ENCODE results near the gene CNTNAP5. TPM values are rescaled to one million over a fixed set of nuclear protein-coding genes. Genes with fewer than 3 reads are reported as not detected.

The CNTNAP5 gene
- total and polyA plus RNA-seq, 2 of the 13 experiments (the other 11 are each of a cell fraction or from before 2014, with no cell fraction given), result not detected

GRCh38 chr2:124880995-124881394 is 855.9 kb downstream of the CNTNAP5 start:
- Histone ChIP-seq H3K27ac (ENCODE audit: extremely low read length, insufficient read depth, low read length) (no peak overlapping the region), H3K4me2 (ENCODE audit: low read depth, low read length) (no peak overlapping the region), H4K20me1 (ENCODE audit: insufficient read depth, low read length) (no peaks in the 10 kb centered on the region), H3K9me3 (ENCODE audit: low read length) (peaks cover 36% of the 10 kb centered on the region), H3K9ac (ENCODE audit: insufficient read depth, low read depth, low read length) (no peak overlapping the region), H3K27me3 (ENCODE audit: control insufficient read depth in 1 of 2, insufficient read depth in 2 of 2, low read length in 2 of 2) (no peaks in the 10 kb centered on the region), H2AFZ (ENCODE audit: low read length) (no peak overlapping the region), H3K36me3 (replicated peaks in 1 of 2; ENCODE audit: control insufficient read depth in 1 of 2, insufficient read depth in 2 of 2, low read length in 2 of 2) (no peaks in the 10 kb centered on the region), H3K4me3 (replicated peaks in 1 of 3; ENCODE audit: insufficient read depth in 1 of 3, low read depth in 2 of 3, low read length in 3 of 3) (no peak overlapping the region), H3K4me1 (ENCODE audit: insufficient read depth, low read length) (no peaks in the 10 kb centered on the region), H3K79me2 (ENCODE audit: insufficient read depth, low read length) (no peaks in the 10 kb centered on the region)
- DNase-seq (ENCODE audit: low spot score) (no peak), FAIRE-seq (no peak), ATAC-seq (no peak)
- ChIA-PET CTCF (ENCODE audit: low intra/inter-chr PET ratio, low total read pairs) (no interaction called here), POLR2A (no interaction called here)
- intact Hi-C loops (cut with micrococcal nuclease; ENCODE audit: unreplicated experiment), result no loop called here
- in situ Hi-C loops (cut with HindIII; ENCODE audit: extremely low pct_ligation_motif_present, low pct_unique_long_range_greater_than_20kb), result no loop called here
- BruUV-seq (replicated peaks), result no TSS peak
- TF ChIP-seq POLR2A (IDR thresholded peaks at IDR 0.05; ENCODE audit: insufficient read depth in 1 of 2, low read depth in 2 of 2, low read length in 2 of 2) (no peak), ZNF563 (CRISPR knock-in tag; IDR thresholded peaks at IDR 0.05) (no peak), DR1 (CRISPR knock-in tag; IDR thresholded peaks at IDR 0.05) (no peak), KLF12 (CRISPR knock-in tag; IDR thresholded peaks at IDR 0.05; ENCODE audit: borderline replicate concordance) (no peak), NFE2L1 (CRISPR knock-in tag; IDR thresholded peaks at IDR 0.05; ENCODE audit: borderline replicate concordance) (no peak)
- WGBS (ENCODE audit: low lambda C conversion rate), result 0% methylated on average over 2 of the region's 2 CpGs

GRCh38 chr2:124882423-124882822 is 857.3 kb downstream of the CNTNAP5 start:
- in situ Hi-C loops (cut with HindIII; ENCODE audit: extremely low pct_ligation_motif_present, low pct_unique_long_range_greater_than_20kb), result no loop called here
- 3% methylated on average over 3 of the region's 3 CpGs for WGBS (ENCODE audit: low lambda C conversion rate)
- no peak for TF ChIP-seq PRDM4 (CRISPR knock-in tag; IDR thresholded peaks at IDR 0.05; ENCODE audit: borderline replicate concordance)
- no peak for TF ChIP-seq MED13 (CRISPR knock-in tag; IDR thresholded peaks at IDR 0.05)
- TF ChIP-seq MIXL1 (CRISPR knock-in tag; IDR thresholded peaks at IDR 0.05), result no peak
- TF ChIP-seq ZNF276 (CRISPR knock-in tag; IDR thresholded peaks at IDR 0.05; ENCODE audit: low read depth), result no peak
- TF ChIP-seq IRX3 (CRISPR knock-in tag; IDR thresholded peaks at IDR 0.05; ENCODE audit: borderline replicate concordance, low read depth), result no peak
- TF ChIP-seq ZIK1 (CRISPR knock-in tag; IDR thresholded peaks at IDR 0.05; ENCODE audit: borderline replicate concordance, low read depth), result no peak
- no peak for TF ChIP-seq NR2C2 (CRISPR knock-in tag; IDR thresholded peaks at IDR 0.05; ENCODE audit: borderline replicate concordance)
- TF ChIP-seq NFYC (CRISPR knock-in tag; IDR thresholded peaks at IDR 0.05), result no peak
- TF ChIP-seq ZNF329 (CRISPR knock-in tag; IDR thresholded peaks at IDR 0.05; ENCODE audit: low read depth), result no peak
- no peak for TF ChIP-seq ZNF879 (CRISPR knock-in tag; IDR thresholded peaks at IDR 0.05)
- no peak for TF ChIP-seq ZNF839 (CRISPR knock-in tag; IDR thresholded peaks at IDR 0.05; ENCODE audit: borderline replicate concordance)

More at GRCh38 chr2:124882423-124882822, 857.3 kb downstream of the CNTNAP5 start:
- no peak for ATAC-seq
- BruUV-seq (replicated peaks), result no TSS peak
- Histone ChIP-seq H3K27me3 (ENCODE audit: control insufficient read depth in 1 of 2, insufficient read depth in 2 of 2, low read length in 2 of 2) (no peaks in the 10 kb centered on the region), H3K36me3 (replicated peaks in 1 of 2; ENCODE audit: control insufficient read depth in 1 of 2, insufficient read depth in 2 of 2, low read length in 2 of 2) (no peaks in the 10 kb centered on the region), H2AFZ (ENCODE audit: low read length) (no peak overlapping the region), H3K9ac (ENCODE audit: insufficient read depth, low read depth, low read length) (no peak overlapping the region), H3K79me2 (ENCODE audit: insufficient read depth, low read length) (no peaks in the 10 kb centered on the region), H3K9me3 (ENCODE audit: low read length) (peaks cover 39% of the 10 kb centered on the region), H3K4me3 (replicated peaks in 1 of 3; ENCODE audit: insufficient read depth in 1 of 3, low read depth in 2 of 3, low read length in 3 of 3) (no peak overlapping the region), H4K20me1 (ENCODE audit: insufficient read depth, low read length) (no peaks in the 10 kb centered on the region), H3K4me2 (ENCODE audit: low read depth, low read length) (no peak overlapping the region), H3K27ac (ENCODE audit: extremely low read length, insufficient read depth, low read length) (no peak overlapping the region), H3K4me1 (ENCODE audit: insufficient read depth, low read length) (no peaks in the 10 kb centered on the region)
- no peak for FAIRE-seq
- CTCF ChIA-PET (ENCODE audit: low intra/inter-chr PET ratio, low total read pairs), result no interaction called here
- POLR2A ChIA-PET, result no interaction called here
- no peak for DNase-seq (ENCODE audit: low spot score)
- intact Hi-C loops (cut with micrococcal nuclease; ENCODE audit: unreplicated experiment), result no loop called here
